Thyroid gland (tissue), 4 donors: Measurements from ENCODE around the gene BAZ1B.

Experiments
- POLR2A ChIP-seq, 2 donors: fragments of 450-650 bp; IDR thresholded peaks; one replicate each; pipeline ENCODE4 v1.6.1; 2017; ENCODE audit warnings: antibody characterized with exemption in 2 of 2, mild to moderate bottlenecking in 2 of 2, moderate library complexity in 1 of 2
- TF ChIP-seq, protein P1 (sequence below), 6 experiments: fragments of 200-600 bp in 3 of 6; fragments of 450-650 bp in 3 of 6; sonication (generic) in 3 of 6; IDR thresholded peaks; one replicate each; pipeline ENCODE4 v1.5.1; 2016 to 2019; ENCODE audit warnings: antibody characterized with exemption in 6 of 6, mild to moderate bottlenecking in 2 of 6, inconsistent platforms in 1 of 6, moderate library complexity in 1 of 6

DNA sequence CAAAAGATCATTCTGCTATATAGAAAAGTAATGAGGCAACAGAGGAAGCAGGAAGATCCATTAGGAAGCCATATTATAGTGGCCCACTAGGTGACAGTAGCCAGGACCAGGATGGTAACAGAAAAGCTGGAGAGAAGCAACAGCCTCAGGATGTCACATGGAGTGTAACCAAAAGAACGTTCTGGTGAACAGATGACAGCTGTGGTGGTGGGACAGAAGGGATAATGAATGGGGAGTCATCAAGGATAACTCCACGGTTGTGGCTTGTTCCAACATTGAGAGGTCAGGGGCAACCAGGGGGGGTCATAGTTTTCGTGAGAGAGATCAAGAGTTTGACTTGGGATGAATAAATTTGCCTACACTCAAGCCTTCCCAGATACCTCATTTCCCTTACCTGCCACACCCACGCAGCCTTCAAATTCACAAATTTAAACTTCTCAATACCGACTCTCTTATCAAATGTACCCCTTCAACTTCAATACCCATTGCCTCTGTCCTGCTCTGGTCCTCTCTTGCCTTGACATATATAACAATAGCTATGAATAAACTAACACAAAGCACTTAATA lies 47.0 kb upstream of the BAZ1B start:
- TF ChIP-seq, protein P1, sequence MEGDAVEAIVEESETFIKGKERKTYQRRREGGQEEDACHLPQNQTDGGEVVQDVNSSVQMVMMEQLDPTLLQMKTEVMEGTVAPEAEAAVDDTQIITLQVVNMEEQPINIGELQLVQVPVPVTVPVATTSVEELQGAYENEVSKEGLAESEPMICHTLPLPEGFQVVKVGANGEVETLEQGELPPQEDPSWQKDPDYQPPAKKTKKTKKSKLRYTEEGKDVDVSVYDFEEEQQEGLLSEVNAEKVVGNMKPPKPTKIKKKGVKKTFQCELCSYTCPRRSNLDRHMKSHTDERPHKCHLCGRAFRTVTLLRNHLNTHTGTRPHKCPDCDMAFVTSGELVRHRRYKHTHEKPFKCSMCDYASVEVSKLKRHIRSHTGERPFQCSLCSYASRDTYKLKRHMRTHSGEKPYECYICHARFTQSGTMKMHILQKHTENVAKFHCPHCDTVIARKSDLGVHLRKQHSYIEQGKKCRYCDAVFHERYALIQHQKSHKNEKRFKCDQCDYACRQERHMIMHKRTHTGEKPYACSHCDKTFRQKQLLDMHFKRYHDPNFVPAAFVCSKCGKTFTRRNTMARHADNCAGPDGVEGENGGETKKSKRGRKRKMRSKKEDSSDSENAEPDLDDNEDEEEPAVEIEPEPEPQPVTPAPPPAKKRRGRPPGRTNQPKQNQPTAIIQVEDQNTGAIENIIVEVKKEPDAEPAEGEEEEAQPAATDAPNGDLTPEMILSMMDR (IDR thresholded peaks at IDR 0.05): no peak
- no peak for TF ChIP-seq POLR2A (IDR thresholded peaks at IDR 0.05)
